Measurements from ENCODE around the gene DNM3. TPM values are rescaled to one million over a fixed set of nuclear protein-coding genes. Genes with fewer than 3 reads are reported as not detected.

Gene DNM3
- total and polyA plus RNA-seq, 9 donors = 3.1 to 6.5 (median 4.4) TPM

GRCh38 chr1:171849245-171849898, 8.1 kb downstream of the DNM3 start:
- H3K36me3 ChIP-seq = no peaks in the 10 kb centered on the region
- H3K27ac ChIP-seq = no peak overlapping the region
- intact Hi-C loops (cut with DNase I) = no loop called here
- H3K4me3 ChIP-seq = no peak overlapping the region
- DNase-seq = no peak
- no peaks in the 10 kb centered on the region for H3K27me3 ChIP-seq
- H3K4me1 ChIP-seq (ENCODE audit: insufficient read depth) = no peaks in the 10 kb centered on the region
- 64 to 67% (median 64%) methylated on average over 5 of the region's 5 CpGs for WGBS, 3 donors
- no peaks in the 10 kb centered on the region for H3K9me3 ChIP-seq
- TF ChIP-seq EP300 (IDR thresholded peaks at IDR 0.05) = no peak
- no peak for TF ChIP-seq CTCF (IDR thresholded peaks at IDR 0.05)
- TF ChIP-seq POLR2A (IDR thresholded peaks at IDR 0.05) = no peak

DNA sequence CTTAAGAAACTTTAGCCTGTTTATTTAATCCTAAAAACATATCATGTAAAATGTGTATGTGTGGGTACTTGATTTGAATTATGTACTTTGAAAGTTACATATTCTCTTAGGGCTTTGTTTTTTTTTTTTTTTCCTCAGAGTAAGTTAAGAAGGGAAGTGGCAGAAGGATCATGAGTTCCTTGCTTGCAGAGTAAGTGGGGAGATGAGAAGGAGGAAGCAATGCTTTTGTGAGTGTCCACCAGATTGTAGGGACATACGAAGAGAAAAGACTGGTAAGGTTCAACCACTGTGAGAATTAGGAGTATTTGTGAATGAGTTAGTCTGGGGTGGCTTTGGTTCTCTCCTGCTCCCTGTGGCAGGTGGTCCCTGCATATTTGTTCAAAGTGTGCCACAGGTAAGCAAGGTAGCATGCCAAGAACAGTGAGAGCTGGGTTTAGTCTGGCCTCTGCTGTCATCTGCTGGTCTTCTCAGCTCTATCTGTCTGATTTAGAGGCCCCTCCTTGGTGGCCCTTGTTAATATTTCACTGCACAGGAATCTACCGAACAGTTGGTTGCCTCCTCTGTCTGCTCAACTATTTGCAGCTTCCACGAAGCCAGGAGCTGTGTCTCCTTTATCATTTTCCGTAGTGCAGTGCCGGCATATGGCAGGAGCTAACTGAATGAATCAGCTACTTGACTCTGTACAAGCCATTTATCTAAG, 9.5 kb downstream of the DNM3 start:
- TF ChIP-seq CTCF (IDR thresholded peaks at IDR 0.05) = no peak
- TF ChIP-seq EP300 (IDR thresholded peaks at IDR 0.05) = no peak
- WGBS, 3 donors = 67 to 88% (median 88%) methylated on average over 5 of the region's 5 CpGs
- Histone ChIP-seq H3K4me1 (ENCODE audit: insufficient read depth) (no peaks in the 10 kb centered on the region), H3K4me3 (no peak overlapping the region), H3K36me3 (no peaks in the 10 kb centered on the region), H3K9me3 (no peaks in the 10 kb centered on the region), H3K27ac (no peak overlapping the region), H3K27me3 (no peaks in the 10 kb centered on the region)
- no peak for DNase-seq
- intact Hi-C loops (cut with DNase I) = no loop called here

- no peaks in the 10 kb centered on the region for H3K36me3 ChIP-seq
- no peaks in the 10 kb centered on the region for H3K4me1 ChIP-seq (ENCODE audit: insufficient read depth)
- no peak overlapping the region for H3K4me3 ChIP-seq
- intact Hi-C loops (cut with DNase I) = no loop called here
- TF ChIP-seq POLR2A (IDR thresholded peaks at IDR 0.05) (no peak), EP300 (IDR thresholded peaks at IDR 0.05) (no peak), CTCF (IDR thresholded peaks at IDR 0.05) (no peak)
- no peaks in the 10 kb centered on the region for H3K27me3 ChIP-seq
- no peak overlapping the region for H3K27ac ChIP-seq
- no peaks in the 10 kb centered on the region for H3K9me3 ChIP-seq
- DNase-seq = no peak
These were observed 11.0 kb downstream of the DNM3 start for GRCh38 chr1:171852272-171852671.

DNA sequence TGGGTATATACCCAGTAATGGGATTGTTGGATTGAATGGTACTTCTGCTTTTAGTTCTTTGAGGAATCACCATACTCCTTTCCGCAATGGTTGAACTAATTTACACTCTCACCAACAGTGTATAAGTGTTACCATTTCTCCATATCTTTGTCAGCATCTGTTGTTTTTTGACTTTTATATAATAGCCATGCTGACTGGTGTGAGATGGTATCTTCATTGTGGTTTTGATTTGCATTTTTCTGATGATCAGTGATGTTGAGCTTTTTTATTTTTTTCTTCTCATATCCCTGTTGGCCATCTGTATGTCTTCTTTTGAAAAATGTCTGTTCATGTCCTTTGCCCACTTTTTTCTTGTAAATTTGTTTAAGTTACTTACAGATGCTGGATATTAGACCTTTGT, 14.1 kb downstream of the DNM3 start:
- TF ChIP-seq POLR2A (IDR thresholded peaks at IDR 0.05) (no peak), EP300 (IDR thresholded peaks at IDR 0.05) (no peak), CTCF (IDR thresholded peaks at IDR 0.05) (no peak)
- H3K36me3 ChIP-seq = no peaks in the 10 kb centered on the region
- intact Hi-C loops (cut with DNase I) = no loop called here
- WGBS, 3 donors = 94 to 100% (median 98%) methylated on average over 1 of the region's 1 CpG
- no peaks in the 10 kb centered on the region for H3K9me3 ChIP-seq
- no peaks in the 10 kb centered on the region for H3K4me1 ChIP-seq (ENCODE audit: insufficient read depth)
- no peaks in the 10 kb centered on the region for H3K27me3 ChIP-seq
- H3K27ac ChIP-seq = no peak overlapping the region
- no peak overlapping the region for H3K4me3 ChIP-seq
- no peak for DNase-seq
